H9 (cell line): ENCODE results near the gene PLXNB1. TPM values are rescaled to one million over a fixed set of nuclear protein-coding genes. Genes with fewer than 3 reads are reported as not detected.
A peak's percentile ranks its signal among the peaks of the same experiment; 100 is the strongest.
"Not testable (repeated sequence)": the region's sequence is repeated elsewhere in the genome, so short reads cannot be mapped to it uniquely, and the experiment has no call there.

ENCODE experiments used
- DNase-seq: peaks from one replicate; pipeline ENCODE4 v3.0.0-alpha.2; 2017
- H2AFZ ChIP-seq: one replicate; pipeline ENCODE4 v1.6.1; 2013; ENCODE audit warnings: mild to moderate bottlenecking, low read length, control low read depth, moderate library complexity
- H2AK5ac ChIP-seq: 2 replicates; pipeline ENCODE4 v1.6.1; 2013; ENCODE audit warnings: low read length, control low read depth, mixed read lengths; ENCODE audit not compliant: insufficient read length
- H2BK120ac ChIP-seq: one replicate; pipeline ENCODE4 v1.6.1; 2013; ENCODE audit warnings: low read depth, mild to moderate bottlenecking, low read length, control low read depth, inconsistent platforms; ENCODE audit not compliant: poor library complexity, severe bottlenecking
- H2BK12ac ChIP-seq: 2 replicates; pipeline ENCODE4 v1.6.1; 2013; ENCODE audit warnings: low read length, control low read depth, mixed read lengths, low read depth; ENCODE audit not compliant: insufficient read length
- H2BK15ac ChIP-seq: 2 replicates; pipeline ENCODE4 v1.6.1; 2013; ENCODE audit warnings: low read depth, low read length, control low read depth
- H2BK20ac ChIP-seq: one replicate; pipeline ENCODE4 v1.6.1; 2013; ENCODE audit warnings: low read depth, mild to moderate bottlenecking, low read length, control low read depth, inconsistent platforms; ENCODE audit not compliant: poor library complexity, severe bottlenecking
- H2BK5ac ChIP-seq: 2 replicates; pipeline ENCODE4 v1.6.1; 2013; ENCODE audit warnings: low read length, control low read depth, mixed read lengths; ENCODE audit not compliant: insufficient read length
- H3K14ac ChIP-seq: 2 replicates; pipeline ENCODE4 v1.6.1; 2013; ENCODE audit warnings: low read length, control low read depth; ENCODE audit not compliant: insufficient read depth
- H3K18ac ChIP-seq: 2 replicates; pipeline ENCODE4 v1.6.1; 2013; ENCODE audit warnings: low read depth, mild to moderate bottlenecking, mixed read lengths, low read length, control low read depth; ENCODE audit not compliant: insufficient read length
- H3K23ac ChIP-seq: 2 replicates; pipeline ENCODE4 v1.6.1; 2013; ENCODE audit warnings: low read length, control low read depth, mixed read lengths, low read depth; ENCODE audit not compliant: insufficient read length
- H3K23me2 ChIP-seq: 2 replicates; pipeline ENCODE4 v1.6.1; 2013; ENCODE audit warnings: low read depth, mild to moderate bottlenecking, mixed read lengths, low read length, control low read depth; ENCODE audit not compliant: insufficient read length, poor library complexity, severe bottlenecking
- H3K27ac ChIP-seq: 2 replicates; pipeline ENCODE4 v1.5.1; 2013; ENCODE audit warnings: low read length, control low read depth, mixed read lengths, low read depth; ENCODE audit not compliant: insufficient read length
- H3K27me3 ChIP-seq: 2 replicates; pipeline ENCODE4 v1.6.1; 2013; ENCODE audit warnings: low read length, control low read depth, inconsistent platforms; ENCODE audit not compliant: insufficient read depth
- H3K4ac ChIP-seq: 2 replicates; pipeline ENCODE4 v1.6.1; 2013; ENCODE audit warnings: low read depth, mild to moderate bottlenecking, control low read depth, inconsistent platforms, low read length, moderate library complexity
- H3K4me1 ChIP-seq: 2 replicates; pipeline ENCODE4 v1.6.1; 2013; ENCODE audit warnings: low read length, control low read depth, inconsistent platforms; ENCODE audit not compliant: insufficient read depth
- H3K4me2 ChIP-seq: 2 replicates; pipeline ENCODE4 v1.6.1; 2013; ENCODE audit warnings: low read length, control low read depth, mixed read lengths; ENCODE audit not compliant: insufficient read length, insufficient read depth
- H3K56ac ChIP-seq: 2 replicates; pipeline ENCODE4 v1.6.1; 2013; ENCODE audit warnings: low read depth, mild to moderate bottlenecking, mixed read lengths, low read length, control low read depth; ENCODE audit not compliant: insufficient read length
- H3K79me1 ChIP-seq: 2 replicates; pipeline ENCODE4 v1.6.1; 2013; ENCODE audit warnings: low read depth, mild to moderate bottlenecking, moderate library complexity, low read length, control low read depth, inconsistent platforms; ENCODE audit not compliant: insufficient read depth, poor library complexity, severe bottlenecking
- H3K79me2 ChIP-seq: 2 replicates; pipeline ENCODE4 v1.6.1; 2013; ENCODE audit warnings: low read length, control low read depth, inconsistent platforms; ENCODE audit not compliant: insufficient read depth
- H3K9ac ChIP-seq: 2 replicates; pipeline ENCODE4 v1.6.1; 2013; ENCODE audit warnings: low read length, control low read depth, mixed read lengths; ENCODE audit not compliant: insufficient read length; ENCODE audit errors: extremely low read depth
- H3K9me3 ChIP-seq: one replicate; pipeline ENCODE4 v1.6.1; 2013; ENCODE audit warnings: low read depth, low read length, inconsistent platforms; ENCODE audit not compliant: control insufficient read depth
- H3T11ph ChIP-seq: one replicate; pipeline ENCODE4 v1.6.1; 2013; ENCODE audit warnings: mild to moderate bottlenecking, low read length, control low read depth, inconsistent platforms
- H4K20me1 ChIP-seq: one replicate; pipeline ENCODE4 v1.6.1; 2013; ENCODE audit not compliant: control insufficient read depth, insufficient read length, insufficient read depth
- H4K5ac ChIP-seq: 2 replicates; pipeline ENCODE4 v1.6.1; 2013; ENCODE audit warnings: low read depth, mild to moderate bottlenecking, mixed read lengths, low read length, control low read depth; ENCODE audit not compliant: insufficient read length
- H4K8ac ChIP-seq: replicated peaks from 2 replicates; pipeline ENCODE4 v1.6.1; 2013; ENCODE audit warnings: low read length, control low read depth, mixed read lengths, low read depth; ENCODE audit not compliant: insufficient read length
- H4K91ac ChIP-seq: 2 replicates; pipeline ENCODE4 v1.6.1; 2013; ENCODE audit warnings: low read depth, mild to moderate bottlenecking, moderate library complexity, mixed read lengths, low read length, control low read depth; ENCODE audit not compliant: insufficient read length
- H3K27ac Mint-ChIP-seq, 3 experiments: 2 replicates in 2 of 3; 3 replicates in 1 of 3; pipeline ENCODE4 v1.8.0; 2020 to 2021; ENCODE audit warnings: mixed read lengths in 3 of 3, mild to moderate bottlenecking in 1 of 3, moderate library complexity in 1 of 3
- H3K27me3 Mint-ChIP-seq: 2 replicates; pipeline ENCODE4 v1.8.0; 2021; ENCODE audit warnings: low read depth, mild to moderate bottlenecking, moderate library complexity, mixed read lengths
- H3K36me3 Mint-ChIP-seq, 3 experiments: 2 replicates in 2 of 3; 3 replicates in 1 of 3; pipeline ENCODE4 v1.8.0; 2020 to 2021; ENCODE audit warnings: low read depth in 3 of 3, mixed read lengths in 3 of 3; ENCODE audit not compliant: insufficient read depth in 1 of 3
- H3K4me1 Mint-ChIP-seq, 2 experiments: 2 replicates each; pipeline ENCODE4 v1.8.0; 2020; ENCODE audit warnings: mixed read lengths in 2 of 2
- H3K4me3 Mint-ChIP-seq, 2 experiments: 2 replicates in 1 of 2; 3 replicates in 1 of 2; pipeline ENCODE4 v1.8.0; 2020 to 2021; ENCODE audit warnings: mild to moderate bottlenecking in 2 of 2, mixed read lengths in 2 of 2, moderate library complexity in 1 of 2
- H3K9me3 Mint-ChIP-seq, 2 experiments: 2 replicates in 1 of 2; 3 replicates in 1 of 2; pipeline ENCODE4 v1.8.0; 2020; ENCODE audit warnings: mild to moderate bottlenecking in 2 of 2, mixed read lengths in 2 of 2, moderate library complexity in 1 of 2
- CTCF ChIP-seq: fragments of 200-600 bp; sonication (generic); conservative IDR thresholded peaks from 3 replicates; pipeline ENCODE4 v1.8.0; 2021; ENCODE audit warnings: antibody characterized with exemption, mild to moderate bottlenecking
- WGBS: extraction: QIAGEN DNeasy Blood & Tissue Kit; methylation state at CpG from one replicate; pipeline ENCODE4 v1.1.7; 2013; ENCODE audit warnings: missing lambda C conversion rate, low lambda C conversion rate, mixed read lengths; ENCODE audit not compliant: insufficient read length; ENCODE audit errors: extremely low coverage; 5-methylcytosine and 5-hydroxymethylcytosine counted together
- total RNA-seq: library from RNA; stranded (reverse); gene quantifications from 2 replicates; pipeline ENCODE4 v1.2.1, GENCODE V29; 2021

PLXNB1 gene
- total RNA-seq, 1 experiment from 2014 or later = 184 TPM

GRCh38 chr3:48463703-48464102 lies 33.8 kb upstream of the PLXNB1 start:
- Histone ChIP-seq H4K91ac (no peak overlapping the region), H4K5ac (no peak overlapping the region), H3K14ac (no peak overlapping the region)

GRCh38 chr3:48461767-48462166 lies 31.9 kb upstream of the PLXNB1 start:
- not testable (repeated sequence) for H4K5ac ChIP-seq, H3K4me1 ChIP-seq, H4K20me1 ChIP-seq, H3K79me1 ChIP-seq, H3K18ac ChIP-seq, H2BK15ac ChIP-seq, H3K56ac ChIP-seq, H2BK5ac ChIP-seq, H3K27ac Mint-ChIP-seq, H3K9me3 Mint-ChIP-seq, H3K9ac ChIP-seq, H2AK5ac ChIP-seq, H3K14ac ChIP-seq, H2BK20ac ChIP-seq, H3K23me2 ChIP-seq, H3K27ac ChIP-seq, H3K9me3 ChIP-seq, H2BK12ac ChIP-seq, H2BK120ac ChIP-seq, H3K27me3 ChIP-seq, H4K8ac ChIP-seq, H3K27me3 Mint-ChIP-seq, H3K4me3 Mint-ChIP-seq, DNase-seq, H3K79me2 ChIP-seq, H3T11ph ChIP-seq, H3K23ac ChIP-seq, H3K4me2 ChIP-seq, H4K91ac ChIP-seq, H3K4ac ChIP-seq, H2AFZ ChIP-seq
- Mint-ChIP-seq H3K36me3 (peaks cover 4 to 47% (median 31%) of the 10 kb centered on the region in 3 experiments; a peak in 6 of 7 replicates), H3K4me1 (peaks cover 11 to 18% of the 10 kb centered on the region in 2 experiments)
- WGBS = no CpG with 5 or more reads among the region's 7 CpGs

More at GRCh38 chr3:48463703-48464102, 33.8 kb upstream of the PLXNB1 start:
- H3K9me3 Mint-ChIP-seq = no peaks in the 10 kb centered on the region
- no peaks in the 10 kb centered on the region for H3K27me3 ChIP-seq
- no peak overlapping the region for H4K8ac ChIP-seq
- no peak for TF ChIP-seq CTCF
- no peaks in the 10 kb centered on the region; the same call in 1 of the 2 replicates for H3K27me3 Mint-ChIP-seq
- H3K36me3 Mint-ChIP-seq = peaks cover 6 to 48% (median 38%) of the 10 kb centered on the region in 3 experiments
- H3K27ac ChIP-seq = no peak overlapping the region
- H3K4me3 Mint-ChIP-seq = no peak overlapping the region
- H3K18ac ChIP-seq = no peak overlapping the region
- H3K4me2 ChIP-seq = no peak overlapping the region
- H2BK120ac ChIP-seq = no peak overlapping the region
- H2BK20ac ChIP-seq = no peak overlapping the region
- H3K9me3 ChIP-seq = no peaks in the 10 kb centered on the region
- H2BK12ac ChIP-seq = no peak overlapping the region
- H3K4ac ChIP-seq = no peak overlapping the region
- H3K23me2 ChIP-seq = no peaks in the 10 kb centered on the region
- H3K27ac Mint-ChIP-seq = peak overlapping the region in 1 of 3 experiments; percentile 86; a peak in 2 of 7 replicates
- peaks cover 13 to 23% of the 10 kb centered on the region in 2 experiments for H3K4me1 Mint-ChIP-seq
- no peak overlapping the region for H2AK5ac ChIP-seq
- H2BK5ac ChIP-seq = no peak overlapping the region
- H3K56ac ChIP-seq = no peak overlapping the region
- DNase-seq = no peak
- H3K9ac ChIP-seq = no peak overlapping the region
- no peak overlapping the region for H3K23ac ChIP-seq
- no peak overlapping the region for H2AFZ ChIP-seq
- H3K4me1 ChIP-seq = no peaks in the 10 kb centered on the region
- H3T11ph ChIP-seq = no peak overlapping the region
- no peak overlapping the region for H2BK15ac ChIP-seq
- no peaks in the 10 kb centered on the region for H3K79me1 ChIP-seq
- H3K79me2 ChIP-seq = no peaks in the 10 kb centered on the region
- WGBS = no CpG with 5 or more reads among the region's 9 CpGs
- H4K20me1 ChIP-seq = no peaks in the 10 kb centered on the region
